Calu3 (cell line): ENCODE results near the gene C1QTNF1. TPM values are rescaled to one million over a fixed set of nuclear protein-coding genes. Genes with fewer than 3 reads are reported as not detected.
A peak's percentile ranks its signal among the peaks of the same experiment; 100 is the strongest.

Experiments
- BruUV-seq: library from RNA; stranded (reverse); fragments of 400-500 nt; replicated peaks from 2 replicates; lab custom pipeline; 2021; lab: Mats Ljungman, UMichigan
- CTCF ChIA-PET: fragments of 300-600 bp; sonication (Branson Sonifier 250); formaldehyde crosslinking; loops from one replicate; lab custom pipeline; 2022; ENCODE audit warnings: antibody characterized with exemption; lab: Charles Lee
- DNase-seq: peaks from one replicate; pipeline ENCODE4 v3.0.0; 2022
- H3K27ac Mint-ChIP-seq: one replicate; pipeline ENCODE4 v1.8.0; 2022; ENCODE audit warnings: mixed read lengths; ENCODE audit not compliant: unreplicated experiment
- H3K27me3 Mint-ChIP-seq: one replicate; pipeline ENCODE4 v1.8.0; 2022; ENCODE audit warnings: mixed read lengths; ENCODE audit not compliant: unreplicated experiment
- H3K36me3 Mint-ChIP-seq: one replicate; pipeline ENCODE4 v1.8.0; 2022; ENCODE audit warnings: mild to moderate bottlenecking, moderate library complexity, mixed read lengths; ENCODE audit not compliant: insufficient read depth, unreplicated experiment
- H3K4me1 Mint-ChIP-seq: one replicate; pipeline ENCODE4 v1.8.0; 2022; ENCODE audit warnings: mild to moderate bottlenecking, low read depth, mixed read lengths; ENCODE audit not compliant: unreplicated experiment
- H3K4me3 Mint-ChIP-seq: one replicate; pipeline ENCODE4 v1.8.0; 2022; ENCODE audit warnings: mild to moderate bottlenecking, low read depth, moderate library complexity, mixed read lengths; ENCODE audit not compliant: unreplicated experiment
- H3K9me3 Mint-ChIP-seq: one replicate; pipeline ENCODE4 v1.8.0; 2022; ENCODE audit warnings: low read depth, mixed read lengths; ENCODE audit not compliant: unreplicated experiment
- intact Hi-C: fragments of 100-400 bp; cut with micrococcal nuclease; formaldehyde crosslinking; loops from one replicate; pipeline ENCODE4 v1.10.0; 2022; ENCODE audit not compliant: unreplicated experiment
- total RNA-seq: library from RNA; stranded (reverse); gene quantifications from 2 replicates; pipeline ENCODE4 v1.2.3, GENCODE V29; 2022
- TF ChIP-seq, protein P1 (sequence below): fragments of 200-600 bp; IDR thresholded peaks from one replicate; pipeline ENCODE4 v1.8.0; 2022; ENCODE audit warnings: antibody characterized with exemption; ENCODE audit not compliant: unreplicated experiment

The C1QTNF1 gene
- total RNA-seq, 1 experiment from 2014 or later = 3.3 TPM

GRCh38 chr17:79064026-79064425, 40.1 kb downstream of the C1QTNF1 start:
- Mint-ChIP-seq H3K9me3 (no peaks in the 10 kb centered on the region), H3K27me3 (peaks cover 12% of the 10 kb centered on the region), H3K36me3 (no peaks in the 10 kb centered on the region), H3K27ac (no peak overlapping the region), H3K4me3 (no peak overlapping the region), H3K4me1 (no peaks in the 10 kb centered on the region)
- TF ChIP-seq, protein P1, sequence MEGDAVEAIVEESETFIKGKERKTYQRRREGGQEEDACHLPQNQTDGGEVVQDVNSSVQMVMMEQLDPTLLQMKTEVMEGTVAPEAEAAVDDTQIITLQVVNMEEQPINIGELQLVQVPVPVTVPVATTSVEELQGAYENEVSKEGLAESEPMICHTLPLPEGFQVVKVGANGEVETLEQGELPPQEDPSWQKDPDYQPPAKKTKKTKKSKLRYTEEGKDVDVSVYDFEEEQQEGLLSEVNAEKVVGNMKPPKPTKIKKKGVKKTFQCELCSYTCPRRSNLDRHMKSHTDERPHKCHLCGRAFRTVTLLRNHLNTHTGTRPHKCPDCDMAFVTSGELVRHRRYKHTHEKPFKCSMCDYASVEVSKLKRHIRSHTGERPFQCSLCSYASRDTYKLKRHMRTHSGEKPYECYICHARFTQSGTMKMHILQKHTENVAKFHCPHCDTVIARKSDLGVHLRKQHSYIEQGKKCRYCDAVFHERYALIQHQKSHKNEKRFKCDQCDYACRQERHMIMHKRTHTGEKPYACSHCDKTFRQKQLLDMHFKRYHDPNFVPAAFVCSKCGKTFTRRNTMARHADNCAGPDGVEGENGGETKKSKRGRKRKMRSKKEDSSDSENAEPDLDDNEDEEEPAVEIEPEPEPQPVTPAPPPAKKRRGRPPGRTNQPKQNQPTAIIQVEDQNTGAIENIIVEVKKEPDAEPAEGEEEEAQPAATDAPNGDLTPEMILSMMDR = no peak
- DNase-seq = no peak
- CTCF ChIA-PET = interaction anchor here (0.7 kb wide), 1 partner anchor 10 kb away, joined by 3 read pairs; no protein-coding TSS in a partner anchor
- intact Hi-C loops = no loop called here
- BruUV-seq = no TSS peak

DNA sequence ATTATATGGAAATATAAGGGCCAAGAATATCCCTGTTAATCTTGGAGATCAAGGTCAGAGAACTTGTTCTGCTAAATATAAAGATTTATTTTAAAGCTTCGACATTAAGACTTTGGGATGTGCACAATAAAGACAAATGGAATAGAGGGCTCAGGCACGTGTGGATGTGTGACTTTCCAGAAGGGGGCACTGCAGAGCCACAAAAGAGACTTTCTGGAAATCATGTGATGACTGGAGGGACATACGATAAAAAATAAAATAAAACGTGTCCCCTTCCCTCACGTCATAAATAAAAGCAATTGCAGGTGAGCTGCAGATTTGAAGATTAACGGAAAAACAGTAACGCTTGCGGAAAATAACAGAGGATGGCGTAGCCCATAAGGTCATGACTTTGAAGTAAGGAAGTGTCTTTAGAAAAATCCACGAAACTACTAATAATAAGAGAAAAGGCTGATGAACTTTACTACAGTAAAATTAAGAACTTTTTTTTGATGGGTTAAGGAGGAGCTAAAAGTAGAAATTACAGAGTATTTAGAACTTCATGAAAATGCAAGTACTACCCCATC, 41.2 kb downstream of the C1QTNF1 start:
- CTCF ChIA-PET = interaction anchor here (1.2 kb wide), 1 partner anchor 10 kb away, joined by 3 read pairs; the partner anchor contains the start of gene ENGASE
- Mint-ChIP-seq H3K9me3 (no peaks in the 10 kb centered on the region), H3K4me1 (no peaks in the 10 kb centered on the region), H3K27me3 (peaks cover 16% of the 10 kb centered on the region), H3K4me3 (no peak overlapping the region), H3K36me3 (no peaks in the 10 kb centered on the region), H3K27ac (no peak overlapping the region)
- TF ChIP-seq, protein P1 = peak; percentile 33
- intact Hi-C loops = no loop called here
- DNase-seq = peak; percentile 49
- no TSS peak for BruUV-seq

DNA sequence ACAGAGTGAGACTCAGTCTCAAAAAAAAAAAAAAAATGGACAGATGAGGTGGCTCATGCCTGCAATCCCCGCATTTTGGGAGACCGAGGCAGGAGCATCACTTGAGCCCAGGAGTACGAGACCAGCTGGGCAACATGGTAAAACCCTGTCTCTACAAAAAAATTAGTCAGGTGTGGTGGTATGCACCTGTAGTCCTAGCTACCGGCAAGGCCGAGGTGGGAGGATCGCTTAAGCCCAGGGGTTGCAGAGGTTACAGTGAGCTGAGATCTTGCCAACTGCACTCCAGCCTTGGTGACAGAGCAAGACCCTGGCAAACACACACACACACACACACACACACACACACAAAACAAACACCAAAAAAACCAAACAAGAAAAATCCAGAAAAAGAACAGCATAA, 43.0 kb downstream of the C1QTNF1 start:
- H3K27me3 Mint-ChIP-seq = peaks cover 14% of the 10 kb centered on the region
- intact Hi-C loops = no loop called here
- H3K36me3 Mint-ChIP-seq = no peaks in the 10 kb centered on the region
- no peak overlapping the region for H3K27ac Mint-ChIP-seq
- no peaks in the 10 kb centered on the region for H3K4me1 Mint-ChIP-seq
- H3K4me3 Mint-ChIP-seq = no peak overlapping the region
- CTCF ChIA-PET = no interaction called here
- no peaks in the 10 kb centered on the region for H3K9me3 Mint-ChIP-seq
- TF ChIP-seq, protein P1 = no peak
- no peak for DNase-seq
- BruUV-seq = no TSS peak

DNA sequence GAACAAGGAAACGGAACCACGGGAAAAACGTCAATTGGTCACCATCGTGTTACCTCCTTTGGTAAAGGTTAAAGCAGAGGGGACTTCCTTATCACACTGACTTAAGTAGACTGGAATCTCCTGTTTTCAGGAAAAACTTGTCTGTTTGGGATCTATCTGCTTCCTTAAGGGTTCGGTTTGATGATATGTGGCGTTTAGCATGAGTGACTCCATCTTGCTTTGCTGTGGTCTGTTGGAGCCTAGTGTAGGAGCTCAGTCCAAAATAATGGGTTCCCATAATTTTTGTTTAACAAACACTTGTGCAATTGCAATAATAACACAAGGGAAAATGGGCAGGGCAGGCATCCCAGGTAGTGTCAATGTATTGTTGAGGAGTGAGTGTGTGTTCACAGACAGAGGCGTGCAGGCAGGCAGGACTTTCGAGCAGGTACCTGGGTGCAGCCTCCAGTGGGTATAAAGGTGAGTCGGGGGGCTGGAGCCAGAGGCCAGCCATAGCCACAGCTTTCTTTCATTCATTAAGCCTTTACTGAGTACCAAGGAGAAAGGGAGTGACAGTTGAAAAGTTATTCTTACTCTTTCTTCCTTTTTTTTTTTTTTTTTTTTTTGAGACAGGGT, 46.4 kb downstream of the C1QTNF1 start:
- intact Hi-C loops = no loop called here
- TF ChIP-seq, protein P1 = no peak
- no peaks in the 10 kb centered on the region for H3K9me3 Mint-ChIP-seq
- H3K4me3 Mint-ChIP-seq = no peak overlapping the region
- H3K4me1 Mint-ChIP-seq = peaks cover 3% of the 10 kb centered on the region
- DNase-seq = no peak
- no peak overlapping the region for H3K27ac Mint-ChIP-seq
- BruUV-seq = no TSS peak
- peaks cover 14% of the 10 kb centered on the region for H3K27me3 Mint-ChIP-seq
- CTCF ChIA-PET = interaction anchor here (0.7 kb wide), 1 partner anchor 171 kb away, joined by 6 read pairs; no protein-coding TSS in a partner anchor
- H3K36me3 Mint-ChIP-seq = peaks cover 12% of the 10 kb centered on the region
